Hematopoietic multipotent progenitor cell (in vitro differentiated cells): ENCODE measurements around the gene TNFAIP3. TPM values are rescaled to one million over a fixed set of nuclear protein-coding genes. Genes with fewer than 3 reads are reported as not detected.

ENCODE experiments used
- DNase-seq, 3 donors: peaks; one replicate each; pipeline ENCODE4 v3.0.0-alpha.2; 2011 to 2015; ENCODE audit warnings: low read depth in 2 of 3, low spot score in 2 of 3
- total RNA-seq: library from RNA; depleted of rRNA; stranded (reverse); fragments of >200 nt; gene quantifications from one replicate; pipeline ENCODE4 v1.2.3, GENCODE V29; 2012

The TNFAIP3 gene
- total RNA-seq, 1 donor = 18.9 TPM

- DNase-seq = no peak
Observed at GRCh38 chr6:137894779-137895385, 27.8 kb downstream of the TNFAIP3 start.

GRCh38 chr6:137896647-137897046 is 29.6 kb downstream of the TNFAIP3 start:
- no peak for DNase-seq

GRCh38 chr6:137900815-137901214 is 33.8 kb downstream of the TNFAIP3 start:
- no peak for DNase-seq

- DNase-seq = no peak
Observed at GRCh38 chr6:137901454-137901853, 34.4 kb downstream of the TNFAIP3 start.

GRCh38 chr6:137902699-137903098 is 35.6 kb downstream of the TNFAIP3 start:
- no peak for DNase-seq

GRCh38 chr6:137903274-137903932 is 36.3 kb downstream of the TNFAIP3 start:
- DNase-seq = no peak

GRCh38 chr6:137903933-137904821 is 37.1 kb downstream of the TNFAIP3 start:
- DNase-seq = no peak

- DNase-seq = peak in 1 of 3 donors; percentile 47
Observed at GRCh38 chr6:137904822-137905617, 38.0 kb downstream of the TNFAIP3 start.

GRCh38 chr6:137906020-137906472 is 39.0 kb downstream of the TNFAIP3 start:
- no peak for DNase-seq

GRCh38 chr6:137907170-137907569 is 40.1 kb downstream of the TNFAIP3 start:
- DNase-seq = no peak

GRCh38 chr6:137909533-137909932 is 42.5 kb downstream of the TNFAIP3 start:
- no peak for DNase-seq

- peak in 2 of 3 donors; percentile 57 to 67 for DNase-seq
Observed at GRCh38 chr6:137910424-137910834, 43.4 kb downstream of the TNFAIP3 start.

GRCh38 chr6:137910843-137911456 is 43.9 kb downstream of the TNFAIP3 start:
- DNase-seq = no peak

GRCh38 chr6:137911675-137912191 is 44.7 kb downstream of the TNFAIP3 start:
- DNase-seq = peak in 1 of 3 donors; percentile 30

GRCh38 chr6:137912813-137913212 is 45.8 kb downstream of the TNFAIP3 start:
- DNase-seq = no peak

GRCh38 chr6:137913434-137913833 is 46.4 kb downstream of the TNFAIP3 start:
- no peak for DNase-seq

GRCh38 chr6:137913996-137914529 is 47.0 kb downstream of the TNFAIP3 start:
- DNase-seq = no peak

- peak in 1 of 3 donors; percentile 47 for DNase-seq
Observed at GRCh38 chr6:137914530-137915193, 47.6 kb downstream of the TNFAIP3 start.

GRCh38 chr6:137915790-137916189 is 48.7 kb downstream of the TNFAIP3 start:
- no peak for DNase-seq
